ENCODE measurements around the gene TXNDC2. TPM values are rescaled to one million over a fixed set of nuclear protein-coding genes. Genes with fewer than 3 reads are reported as not detected.

The TXNDC2 gene
- total RNA-seq, 4 donors from 2014 or later = not detected

DNA sequence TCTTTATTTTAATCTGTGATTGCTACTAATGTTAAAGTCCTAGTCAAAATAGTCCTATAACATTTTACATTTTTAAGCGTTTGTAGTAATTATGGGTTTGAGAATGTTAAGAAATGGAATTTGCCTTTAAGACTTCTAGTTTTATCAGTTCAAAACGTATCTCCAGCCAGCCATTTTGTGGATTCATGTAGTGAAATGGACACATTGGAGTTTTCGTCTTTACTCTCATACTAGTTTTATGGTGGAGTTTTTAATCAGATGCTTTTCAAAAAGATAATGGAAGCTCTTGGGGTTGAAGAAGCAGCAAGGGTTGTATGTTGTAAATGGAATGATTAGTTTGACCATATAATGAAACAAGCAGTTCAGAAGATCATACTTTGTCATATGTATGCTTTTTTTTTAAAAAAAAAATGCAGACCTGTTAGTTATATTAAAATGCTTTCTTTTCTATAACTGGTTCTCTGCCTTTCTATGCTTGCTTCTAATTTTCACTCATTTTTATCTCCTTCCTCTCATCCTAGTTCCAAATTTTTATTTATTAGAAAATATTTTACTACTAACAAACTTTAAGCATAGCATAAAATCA, 44.6 kb downstream of the TXNDC2 start:
- DNase-seq (no peak), ATAC-seq (no peak)
- TF ChIP-seq, protein P1, sequence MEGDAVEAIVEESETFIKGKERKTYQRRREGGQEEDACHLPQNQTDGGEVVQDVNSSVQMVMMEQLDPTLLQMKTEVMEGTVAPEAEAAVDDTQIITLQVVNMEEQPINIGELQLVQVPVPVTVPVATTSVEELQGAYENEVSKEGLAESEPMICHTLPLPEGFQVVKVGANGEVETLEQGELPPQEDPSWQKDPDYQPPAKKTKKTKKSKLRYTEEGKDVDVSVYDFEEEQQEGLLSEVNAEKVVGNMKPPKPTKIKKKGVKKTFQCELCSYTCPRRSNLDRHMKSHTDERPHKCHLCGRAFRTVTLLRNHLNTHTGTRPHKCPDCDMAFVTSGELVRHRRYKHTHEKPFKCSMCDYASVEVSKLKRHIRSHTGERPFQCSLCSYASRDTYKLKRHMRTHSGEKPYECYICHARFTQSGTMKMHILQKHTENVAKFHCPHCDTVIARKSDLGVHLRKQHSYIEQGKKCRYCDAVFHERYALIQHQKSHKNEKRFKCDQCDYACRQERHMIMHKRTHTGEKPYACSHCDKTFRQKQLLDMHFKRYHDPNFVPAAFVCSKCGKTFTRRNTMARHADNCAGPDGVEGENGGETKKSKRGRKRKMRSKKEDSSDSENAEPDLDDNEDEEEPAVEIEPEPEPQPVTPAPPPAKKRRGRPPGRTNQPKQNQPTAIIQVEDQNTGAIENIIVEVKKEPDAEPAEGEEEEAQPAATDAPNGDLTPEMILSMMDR (IDR thresholded peaks at IDR 0.05 in 4 of 5, conservative IDR thresholded peaks at IDR 0.05 in 1 of 5) = no peak
- no peak for TF ChIP-seq POLR2A (IDR thresholded peaks at IDR 0.05)
- H3K36me3 ChIP-seq = peaks cover 0 to 16% of the 10 kb centered on the region in 2 donors
- no peak overlapping the region for H3K4me3 ChIP-seq
- in situ Hi-C loops (cut with MboI; ENCODE audit: low sequenced_read_pairs in 4 of 4) = loop anchor here in 1 of 4 donors (25.0 kb wide), 1 partner anchor 343 kb away; no protein-coding TSS in a partner anchor
- intact Hi-C loops (cut with DNase I; ENCODE audit: low total_unique reads) = no loop called here
- no peak overlapping the region for H3K27ac ChIP-seq
- H3K27me3 ChIP-seq = no peaks in the 10 kb centered on the region
- H3K9me3 ChIP-seq = no peaks in the 10 kb centered on the region
- peaks cover 70 to 84% of the 10 kb centered on the region in 2 donors for H3K4me1 ChIP-seq

DNA sequence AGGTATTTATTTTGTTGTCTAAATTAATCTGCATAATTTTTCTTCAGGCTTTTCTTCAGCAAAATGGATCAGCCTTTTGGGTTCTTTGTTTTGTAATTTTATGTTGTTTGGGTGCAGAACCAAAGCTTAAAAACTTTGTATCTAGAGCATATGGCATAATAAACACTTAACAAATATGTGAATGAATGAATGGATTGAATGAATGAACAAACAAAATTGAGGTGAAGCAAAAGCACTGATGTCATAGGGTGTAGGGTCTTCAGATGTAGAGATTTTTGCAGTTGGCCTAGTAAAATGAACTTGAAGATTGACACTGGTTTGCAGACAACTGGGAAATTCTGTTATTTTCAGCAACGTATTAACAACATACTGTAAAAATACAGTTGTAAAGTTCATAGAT, 45.4 kb downstream of the TXNDC2 start:
- no peak for TF ChIP-seq POLR2A (IDR thresholded peaks at IDR 0.05)
- TF ChIP-seq, protein P1 (IDR thresholded peaks at IDR 0.05 in 4 of 5, conservative IDR thresholded peaks at IDR 0.05 in 1 of 5) = no peak
- ATAC-seq = no peak
- H3K4me3 ChIP-seq = no peak overlapping the region
- H3K36me3 ChIP-seq = peaks cover 0 to 18% of the 10 kb centered on the region in 2 donors
- intact Hi-C loops (cut with DNase I; ENCODE audit: low total_unique reads) (no loop called here), in situ Hi-C loops (cut with MboI; ENCODE audit: low sequenced_read_pairs in 4 of 4) (loop anchor here in 1 of 4 donors (25.0 kb wide), 1 partner anchor 344 kb away; no protein-coding TSS in a partner anchor)
- H3K27me3 ChIP-seq = no peaks in the 10 kb centered on the region
- H3K9me3 ChIP-seq = no peaks in the 10 kb centered on the region
- no peak for DNase-seq
- peak overlapping the region in 1 of 4 donors; percentile 37 for H3K27ac ChIP-seq
- peaks cover 62 to 76% of the 10 kb centered on the region in 2 donors for H3K4me1 ChIP-seq

DNA sequence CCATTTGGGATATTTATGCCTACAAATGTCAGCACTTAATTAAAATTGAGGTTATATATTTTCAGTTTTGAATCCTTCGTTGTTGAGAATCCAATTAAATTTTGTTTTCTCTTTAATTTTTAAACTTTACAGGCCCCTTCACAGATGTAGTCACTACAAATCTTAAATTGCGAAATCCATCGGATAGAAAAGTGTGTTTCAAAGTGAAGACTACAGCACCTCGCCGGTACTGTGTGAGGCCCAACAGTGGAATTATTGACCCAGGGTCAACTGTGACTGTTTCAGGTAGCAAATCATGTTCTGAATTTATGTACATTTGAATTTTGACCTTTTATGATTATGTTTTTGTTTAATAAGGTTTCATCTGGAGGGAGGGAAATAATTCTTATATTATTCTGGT, 45.9 kb downstream of the TXNDC2 start:
- no peak for TF ChIP-seq POLR2A (IDR thresholded peaks at IDR 0.05)
- TF ChIP-seq, protein P1 (IDR thresholded peaks at IDR 0.05 in 4 of 5, conservative IDR thresholded peaks at IDR 0.05 in 1 of 5) = no peak
- no peak overlapping the region for H3K4me3 ChIP-seq
- in situ Hi-C loops (cut with MboI; ENCODE audit: low sequenced_read_pairs in 4 of 4) (loop anchor here in 1 of 4 donors (25.0 kb wide), 1 partner anchor 344 kb away; no protein-coding TSS in a partner anchor), intact Hi-C loops (cut with DNase I; ENCODE audit: low total_unique reads) (no loop called here)
- H3K36me3 ChIP-seq = peaks cover 0 to 23% of the 10 kb centered on the region in 2 donors
- H3K27me3 ChIP-seq = no peaks in the 10 kb centered on the region
- H3K4me1 ChIP-seq = peaks cover 57 to 71% of the 10 kb centered on the region in 2 donors
- DNase-seq (no peak), ATAC-seq (no peak)
- no peaks in the 10 kb centered on the region for H3K9me3 ChIP-seq
- peak overlapping the region in 2 of 4 donors; percentile 26 to 37 for H3K27ac ChIP-seq

DNA sequence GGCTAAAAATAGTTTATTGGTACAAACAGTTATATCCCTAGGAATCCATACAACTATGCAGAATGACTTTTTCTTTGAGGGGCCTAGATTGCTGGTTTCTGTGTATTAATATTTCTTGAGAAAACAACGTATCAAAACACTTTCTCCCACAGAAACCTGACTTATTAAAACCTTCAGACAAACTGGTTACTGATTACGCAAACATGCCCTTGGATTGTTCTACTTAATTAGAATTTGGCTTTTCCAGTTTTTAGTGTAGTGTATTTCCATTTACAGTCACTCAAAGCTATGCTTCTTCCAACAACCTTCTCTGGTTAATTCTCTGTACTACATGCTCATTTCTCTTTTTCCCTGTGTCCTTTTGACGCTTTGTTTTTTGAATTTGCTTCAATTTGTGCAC, 48.1 kb downstream of the TXNDC2 start:
- Histone ChIP-seq H3K27ac (peak overlapping the region in 3 of 4 donors; percentile 23 to 58 (median 34)), H3K4me3 (no peak overlapping the region), H3K27me3 (no peaks in the 10 kb centered on the region), H3K36me3 (peaks cover 0 to 36% of the 10 kb centered on the region in 2 donors), H3K4me1 (peaks cover 35 to 49% of the 10 kb centered on the region in 2 donors), H3K9me3 (no peaks in the 10 kb centered on the region)
- no peak for DNase-seq
- no peak for ATAC-seq
- intact Hi-C loops (cut with DNase I; ENCODE audit: low total_unique reads) (no loop called here), in situ Hi-C loops (cut with MboI; ENCODE audit: low sequenced_read_pairs in 4 of 4) (loop anchor here in 1 of 4 donors (25.0 kb wide), 1 partner anchor 347 kb away; no protein-coding TSS in a partner anchor)
- TF ChIP-seq, protein P1 (IDR thresholded peaks at IDR 0.05 in 4 of 5, conservative IDR thresholded peaks at IDR 0.05 in 1 of 5) = no peak
- no peak for TF ChIP-seq POLR2A (IDR thresholded peaks at IDR 0.05)
